Superior temporal gyrus (tissue), 1 donor: ENCODE data around the gene FNDC3B.

ENCODE experiments used
- DNase-seq: peaks from one replicate; pipeline ENCODE4 v3.0.0-alpha.2; 2016; ENCODE audit errors: extremely low spot score

Gene FNDC3B

DNA sequence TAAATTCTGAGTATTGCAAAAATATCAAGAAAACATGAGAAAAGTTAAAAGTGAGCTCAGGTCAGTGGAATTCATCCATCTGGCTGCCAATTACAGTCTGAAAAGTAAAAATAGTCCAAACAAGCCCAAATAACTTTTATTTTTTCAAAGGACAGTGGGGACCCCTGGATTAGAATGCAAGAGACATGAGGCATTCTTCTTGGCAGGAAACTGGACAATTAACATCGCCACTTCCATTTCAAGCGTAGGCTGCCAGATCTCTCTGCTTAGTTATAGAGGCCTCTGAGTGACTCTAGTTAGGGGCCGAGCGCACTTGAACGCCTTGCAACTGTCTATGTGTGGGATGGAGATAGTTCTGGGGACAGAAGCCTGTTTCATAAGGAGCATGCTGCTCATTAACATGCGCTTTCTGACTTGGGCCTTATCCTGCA lies 219.7 kb downstream of the FNDC3B start:
- DNase-seq = peak; percentile 45

DNA sequence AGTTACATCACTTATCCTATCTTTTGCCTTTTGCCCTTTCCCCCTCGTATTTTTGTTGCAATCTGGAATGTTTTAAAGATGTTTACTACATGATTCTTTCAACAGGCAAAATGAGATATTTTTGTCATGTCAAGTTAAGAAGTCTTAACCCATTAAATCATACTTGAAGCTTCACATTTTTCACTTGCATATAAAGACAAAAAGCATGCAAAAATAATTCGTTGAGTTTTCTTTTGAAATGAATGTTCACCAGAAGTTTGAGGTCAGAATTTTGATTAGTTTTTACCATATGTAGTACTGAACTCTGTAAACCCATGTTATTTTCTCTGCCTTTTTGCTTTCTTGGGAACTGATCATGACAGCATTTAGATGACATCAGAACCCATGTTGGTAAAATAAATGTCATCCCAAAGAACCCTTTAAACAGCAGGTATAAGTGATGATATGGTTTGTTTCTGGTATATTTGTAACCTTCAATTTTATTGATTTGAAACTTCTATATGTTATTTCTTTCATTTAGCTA lies 220.4 kb downstream of the FNDC3B start:
- DNase-seq = no peak

- no peak for DNase-seq
These were observed 221.0 kb downstream of the FNDC3B start for GRCh38 chr3:172260381-172260780.

GRCh38 chr3:172261054-172261453 lies 221.7 kb downstream of the FNDC3B start:
- DNase-seq = no peak

GRCh38 chr3:172262991-172263608 lies 223.7 kb downstream of the FNDC3B start:
- no peak for DNase-seq

DNA sequence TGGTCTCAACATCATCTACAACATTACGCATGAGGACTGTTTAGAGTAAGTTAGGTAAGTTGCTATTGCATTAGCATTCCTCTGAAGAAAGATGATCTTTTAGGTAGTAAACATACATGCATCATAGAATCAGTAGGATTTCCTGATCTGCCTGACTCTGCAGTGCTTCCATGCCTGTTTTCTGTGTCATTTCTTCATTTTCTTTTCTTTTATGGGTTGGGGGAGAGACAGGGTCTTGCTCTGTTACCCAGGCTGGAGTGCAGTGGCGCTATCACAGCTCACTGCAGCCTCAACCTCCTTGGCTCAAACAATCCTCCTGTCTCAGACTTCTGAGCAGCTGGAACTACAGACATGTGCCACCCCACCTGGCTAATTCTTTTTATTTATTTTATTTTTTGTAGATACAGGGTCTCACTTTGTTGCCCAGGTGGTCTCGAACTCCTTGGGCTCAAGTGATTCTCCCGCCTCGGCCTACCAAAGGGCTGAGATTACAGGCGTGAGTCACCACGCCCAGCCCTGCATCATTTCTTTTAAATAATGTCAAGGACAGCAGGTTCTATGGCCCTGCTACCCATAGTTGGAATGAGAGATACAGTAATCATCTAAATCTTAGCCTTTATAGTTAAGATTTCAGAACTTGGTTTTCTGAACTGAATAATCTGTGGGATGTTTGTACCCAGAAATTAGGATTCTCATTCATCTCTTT lies 224.6 kb downstream of the FNDC3B start:
- DNase-seq = no peak

- DNase-seq = no peak
These were observed 226.7 kb downstream of the FNDC3B start for GRCh38 chr3:172266103-172266502.

DNA sequence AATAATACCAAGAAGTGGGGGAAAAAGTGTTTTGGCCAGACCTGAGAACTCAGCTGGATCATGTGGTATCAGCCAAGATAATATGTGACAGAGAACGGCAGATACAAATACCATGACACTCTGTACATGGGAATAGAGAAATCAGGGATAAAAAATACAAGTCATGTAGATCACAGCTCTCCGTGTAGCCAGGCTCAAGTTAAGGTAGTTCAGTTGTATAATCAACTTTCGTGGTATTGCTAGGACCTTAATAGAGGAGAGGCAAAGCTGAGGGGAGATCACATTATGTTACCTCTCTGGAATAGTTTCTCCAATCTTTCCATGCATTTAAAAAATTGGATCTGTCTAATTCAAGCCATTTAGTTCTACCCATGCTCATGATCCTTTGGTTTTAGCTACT lies 229.0 kb downstream of the FNDC3B start:
- no peak for DNase-seq

DNA sequence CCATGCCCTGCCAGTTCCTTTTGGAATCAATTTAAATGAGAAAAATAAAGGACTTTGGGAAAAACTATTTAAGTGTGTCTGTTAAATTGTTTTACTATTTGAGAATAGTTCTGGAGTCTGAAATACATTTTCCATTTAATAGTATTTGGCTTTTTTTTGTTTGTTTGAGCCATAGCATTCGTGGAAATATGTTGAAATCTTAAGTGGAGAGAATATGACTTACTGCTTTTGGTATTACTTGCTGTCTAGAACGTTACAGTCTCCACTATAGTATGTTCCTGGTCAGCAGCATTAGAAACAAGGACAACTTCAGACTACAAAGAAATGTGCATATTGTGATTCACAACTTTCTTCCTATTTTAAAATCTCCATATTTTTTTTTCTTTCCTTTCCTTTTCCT lies 229.5 kb downstream of the FNDC3B start:
- DNase-seq = no peak

DNA sequence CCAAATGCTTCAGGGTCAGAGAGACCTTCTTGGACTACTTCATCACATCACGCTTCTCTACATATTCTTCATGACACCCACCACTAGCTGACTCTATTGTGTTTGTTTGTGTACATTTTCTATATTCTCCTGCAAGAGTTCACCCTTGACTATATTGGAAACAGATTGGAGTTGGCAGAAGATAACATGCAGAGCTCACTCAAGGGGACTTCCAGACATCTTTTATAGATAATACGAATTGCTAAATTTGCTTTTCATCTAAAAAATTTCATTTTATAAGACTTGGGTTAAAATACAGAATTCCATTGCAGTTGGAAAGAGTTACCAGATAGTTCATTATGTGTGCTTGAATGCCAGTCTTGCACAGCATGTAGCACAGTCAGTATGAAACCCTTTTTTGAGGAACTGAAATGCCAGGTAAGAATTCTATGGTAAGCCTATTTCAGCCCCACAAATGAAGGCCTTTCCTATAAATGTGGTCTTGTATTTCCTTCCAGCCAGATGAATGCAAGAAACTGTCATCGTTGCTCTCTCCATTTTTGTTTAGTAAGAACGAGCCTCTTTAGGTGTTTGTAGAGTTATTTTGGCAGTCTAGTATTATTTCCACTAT lies 231.3 kb downstream of the FNDC3B start:
- no peak for DNase-seq

GRCh38 chr3:172271386-172271976 lies 232.1 kb downstream of the FNDC3B start:
- no peak for DNase-seq

GRCh38 chr3:172272698-172273097 lies 233.3 kb downstream of the FNDC3B start:
- no peak for DNase-seq

DNA sequence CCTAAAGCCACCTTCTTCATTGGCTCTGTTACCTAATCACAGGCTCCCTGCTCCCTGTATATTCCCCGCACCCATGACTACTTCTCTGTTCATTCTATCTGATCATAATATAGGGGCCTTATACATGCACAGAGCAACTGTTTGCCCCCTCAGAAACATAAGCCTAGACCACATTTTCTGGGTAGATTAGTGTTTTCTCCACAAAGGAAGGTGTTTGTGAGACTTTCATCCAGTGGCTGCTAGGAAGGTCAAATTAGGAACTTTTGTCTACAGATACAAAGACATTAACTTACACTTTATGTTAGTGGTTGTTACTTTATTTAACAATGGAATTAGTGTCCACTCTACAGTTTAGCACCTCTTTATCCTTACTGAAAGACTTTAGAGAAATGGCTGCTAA lies 234.0 kb downstream of the FNDC3B start:
- DNase-seq = no peak

GRCh38 chr3:172274906-172275305 lies 235.5 kb downstream of the FNDC3B start:
- no peak for DNase-seq

GRCh38 chr3:172275586-172275985 lies 236.2 kb downstream of the FNDC3B start:
- no peak for DNase-seq

DNA sequence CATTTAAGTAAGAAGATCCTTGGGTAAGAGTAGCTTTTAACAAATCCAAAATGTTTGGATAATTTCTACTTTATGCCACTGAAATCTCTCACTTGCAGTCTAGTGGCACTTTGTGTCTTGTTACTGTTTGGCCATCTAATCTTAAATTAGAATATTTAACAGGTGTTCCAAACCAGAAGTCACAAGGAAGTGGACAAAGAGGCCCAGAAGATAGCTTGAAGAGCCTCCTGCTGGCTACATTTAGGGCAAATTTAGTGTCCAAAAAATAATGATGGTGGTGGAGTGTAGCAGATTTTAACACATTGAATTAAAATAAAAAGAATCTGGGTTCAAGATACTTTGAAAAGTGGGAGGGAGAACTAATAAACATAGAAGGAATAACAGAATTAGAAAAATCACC lies 236.7 kb downstream of the FNDC3B start:
- DNase-seq = no peak

- no peak for DNase-seq
These were observed 237.8 kb downstream of the FNDC3B start for GRCh38 chr3:172277151-172277652.

- no peak for DNase-seq
These were observed 239.8 kb downstream of the FNDC3B start for GRCh38 chr3:172279191-172279640.

DNA sequence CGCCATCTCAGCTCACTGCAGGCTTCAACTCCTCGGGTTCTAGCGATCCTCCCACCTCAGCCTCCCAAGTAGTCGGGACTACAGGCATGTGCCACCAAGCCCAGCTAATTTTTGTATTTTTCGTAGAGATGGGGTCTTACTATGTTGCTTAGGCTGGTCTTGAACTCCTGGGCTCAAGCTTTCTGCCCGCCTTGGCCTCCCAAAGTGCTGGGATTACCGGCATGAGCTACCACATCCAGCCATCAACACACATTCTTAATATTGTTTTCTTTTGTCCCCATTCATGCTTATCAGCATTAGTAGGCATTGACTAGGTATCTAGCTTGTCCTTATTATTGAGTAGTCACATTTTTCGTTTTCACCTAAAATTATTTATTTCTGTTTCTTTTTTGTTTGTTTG lies 240.6 kb downstream of the FNDC3B start:
- no peak for DNase-seq

DNA sequence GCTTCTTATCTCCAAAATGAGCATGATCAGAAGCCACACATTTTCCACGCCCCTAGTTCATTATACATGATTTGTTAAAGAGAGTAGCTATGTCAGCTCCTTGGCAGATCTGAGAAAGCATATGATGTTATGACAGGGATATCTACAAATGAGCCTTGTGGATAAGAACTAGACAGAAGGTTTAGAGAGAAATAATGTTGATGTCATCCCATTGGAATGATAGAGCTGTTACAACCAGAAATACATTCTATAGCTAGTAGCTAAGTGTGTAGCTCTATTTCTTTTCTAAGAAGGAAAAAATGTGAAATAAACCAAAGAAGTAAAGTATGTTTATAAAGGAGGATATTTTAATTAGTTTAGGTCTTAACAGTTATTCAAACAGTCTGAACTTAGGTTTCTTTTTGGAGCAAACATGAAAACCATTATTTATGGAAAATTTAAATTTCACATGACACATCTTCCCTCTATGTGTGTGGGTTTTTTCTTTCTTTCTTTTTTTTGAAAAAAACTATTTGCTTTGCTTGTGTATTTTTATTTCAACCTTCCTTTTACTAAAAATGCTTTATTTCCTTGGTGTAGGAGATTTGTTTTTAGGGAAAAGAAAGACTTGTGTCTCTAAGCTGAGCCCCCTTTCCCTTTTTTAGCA lies 241.2 kb downstream of the FNDC3B start:
- no peak for DNase-seq

GRCh38 chr3:172281884-172282283 lies 242.5 kb downstream of the FNDC3B start:
- DNase-seq = no peak

GRCh38 chr3:172282850-172283249 lies 243.5 kb downstream of the FNDC3B start:
- DNase-seq = no peak
